ENCODE measurements around the gene SREBF2. TPM values are rescaled to one million over a fixed set of nuclear protein-coding genes. Genes with fewer than 3 reads are reported as not detected.

The SREBF2 gene
- total RNA-seq, 1 experiment from 2014 or later = 103 TPM

DNA sequence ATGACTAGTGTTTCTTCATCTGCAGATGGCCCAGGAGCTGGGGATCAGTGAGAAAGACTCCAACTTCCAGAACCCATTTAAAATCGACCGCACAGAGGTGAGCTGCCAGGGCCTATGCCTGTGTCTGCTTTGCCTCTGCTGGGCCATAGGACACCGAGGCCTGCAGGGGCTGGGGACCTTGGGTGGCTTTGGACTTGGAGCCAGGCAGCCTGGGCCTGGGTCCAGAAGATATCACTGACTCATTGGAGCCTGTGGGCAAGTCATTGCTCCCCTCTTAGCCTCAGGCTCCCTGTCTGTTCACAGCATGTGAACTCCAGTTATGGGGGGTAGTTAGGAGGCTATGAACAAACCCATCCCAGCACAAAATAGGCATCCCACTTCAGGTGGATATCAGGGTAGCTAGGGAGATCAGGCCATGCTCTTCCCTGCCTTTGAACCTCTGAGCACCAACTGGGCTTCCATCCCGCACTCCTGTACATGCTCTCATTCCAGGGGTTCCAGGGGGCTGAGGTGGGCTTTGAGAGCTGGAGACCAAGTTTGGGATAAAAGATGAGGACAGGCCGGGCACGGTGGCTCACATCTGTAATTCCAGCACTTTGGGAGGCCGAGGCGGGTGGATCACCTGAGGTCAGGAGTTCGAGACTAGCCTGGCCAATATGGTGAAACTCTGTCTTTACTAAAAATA lies 19.0 kb upstream of the SREBF2 start:
- no peak for DNase-seq

DNA sequence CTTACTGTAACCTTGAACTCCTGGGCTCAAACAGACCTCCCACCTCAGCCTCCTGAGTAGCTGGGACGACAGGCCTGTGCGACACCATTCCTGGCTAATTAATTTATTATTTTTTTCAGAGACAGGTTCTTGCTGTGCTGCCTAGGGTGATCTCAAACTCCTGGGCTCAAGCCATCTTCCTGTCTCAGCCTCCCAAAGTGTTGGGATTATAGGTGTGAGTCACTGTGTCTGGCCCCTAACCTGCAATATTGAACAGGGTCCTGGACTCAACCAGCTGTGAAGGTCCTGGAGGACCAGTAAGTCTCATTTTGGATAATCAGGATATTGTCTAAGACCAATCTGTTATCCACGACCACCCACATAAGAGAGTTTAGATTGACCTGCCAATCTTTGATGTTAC lies 17.2 kb upstream of the SREBF2 start:
- H3K27ac ChIP-seq = peak overlapping the region; percentile 97
- peaks cover 8% of the 10 kb centered on the region; the same call in 1 of the 2 replicates for H3K36me3 ChIP-seq
- no peaks in the 10 kb centered on the region for H3K9me3 ChIP-seq (replicated peaks)
- H3K4me3 ChIP-seq = no peak overlapping the region
- H3K27me3 ChIP-seq = no peaks in the 10 kb centered on the region
- H3K4me1 ChIP-seq = peaks cover 35% of the 10 kb centered on the region
- DNase-seq = peak in 1 of 2 experiments; percentile 42

More for the DNA sequence above, 19.0 kb upstream of the SREBF2 start:
- no peaks in the 10 kb centered on the region for H3K9me3 ChIP-seq (replicated peaks)
- H3K27me3 ChIP-seq = no peaks in the 10 kb centered on the region
- H3K4me1 ChIP-seq = peaks cover 35% of the 10 kb centered on the region
- no peak overlapping the region for H3K4me3 ChIP-seq
- no peak overlapping the region for H3K27ac ChIP-seq
- peaks cover 13% of the 10 kb centered on the region; the same call in 1 of the 2 replicates for H3K36me3 ChIP-seq

GRCh38 chr22:41816241-41816640 lies 16.7 kb upstream of the SREBF2 start:
- Histone ChIP-seq H3K27ac (peak overlapping the region; percentile 97), H3K36me3 (peaks cover 8% of the 10 kb centered on the region; the same call in 1 of the 2 replicates), H3K4me1 (peaks cover 35% of the 10 kb centered on the region), H3K27me3 (no peaks in the 10 kb centered on the region), H3K9me3 (replicated peaks) (no peaks in the 10 kb centered on the region), H3K4me3 (no peak overlapping the region)
- DNase-seq = peak; percentile 92 to 96

DNA sequence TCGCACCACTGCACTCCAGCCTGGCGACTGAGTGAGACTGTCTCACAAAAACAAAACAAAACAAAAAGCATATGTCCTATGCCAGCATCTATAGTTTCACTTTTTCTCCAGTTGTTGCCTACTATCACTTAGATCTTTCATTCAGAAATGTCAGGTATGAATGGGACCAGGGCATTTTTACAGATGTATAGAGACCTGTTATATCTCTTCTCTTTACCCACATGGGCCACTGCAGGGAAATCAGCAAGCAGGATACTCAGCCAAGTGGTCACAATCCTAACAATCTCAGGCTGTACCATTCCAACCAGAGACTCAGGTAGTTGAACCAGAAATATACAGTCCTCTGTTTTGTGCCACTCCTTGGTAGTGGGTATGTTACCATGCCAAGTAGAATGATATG lies 16.0 kb upstream of the SREBF2 start:
- Histone ChIP-seq H3K36me3 (peaks cover 8% of the 10 kb centered on the region; the same call in 1 of the 2 replicates), H3K9me3 (replicated peaks) (no peaks in the 10 kb centered on the region), H3K4me3 (no peak overlapping the region), H3K27ac (peak overlapping the region; percentile 97), H3K4me1 (peaks cover 35% of the 10 kb centered on the region), H3K27me3 (no peaks in the 10 kb centered on the region)
- DNase-seq = no peak

- H3K9me3 ChIP-seq (replicated peaks) = no peaks in the 10 kb centered on the region
- no peak overlapping the region for H3K4me3 ChIP-seq
- H3K27ac ChIP-seq = 0 out of 2 replicates have a peak overlapping the region, but pooled peaks have one; percentile 6
- H3K27me3 ChIP-seq = no peaks in the 10 kb centered on the region
- H3K36me3 ChIP-seq = peaks cover 8% of the 10 kb centered on the region; the same call in 1 of the 2 replicates
- DNase-seq = no peak
- H3K4me1 ChIP-seq = peaks cover 35% of the 10 kb centered on the region
Observed at GRCh38 chr22:41818011-41818410, 14.9 kb upstream of the SREBF2 start.

GRCh38 chr22:41818596-41818995 lies 14.3 kb upstream of the SREBF2 start:
- Histone ChIP-seq H3K9me3 (replicated peaks) (no peaks in the 10 kb centered on the region), H3K4me1 (peaks cover 35% of the 10 kb centered on the region), H3K4me3 (no peak overlapping the region), H3K27ac (no peak overlapping the region), H3K27me3 (no peaks in the 10 kb centered on the region), H3K36me3 (peaks cover 6% of the 10 kb centered on the region; the same call in 1 of the 2 replicates)
- DNase-seq = no peak

GRCh38 chr22:41819257-41819656 lies 13.6 kb upstream of the SREBF2 start:
- Histone ChIP-seq H3K9me3 (replicated peaks) (no peaks in the 10 kb centered on the region), H3K4me3 (no peak overlapping the region), H3K4me1 (peaks cover 35% of the 10 kb centered on the region), H3K27ac (no peak overlapping the region), H3K36me3 (no peaks in the 10 kb centered on the region), H3K27me3 (no peaks in the 10 kb centered on the region)
- no peak for DNase-seq

GRCh38 chr22:41820447-41820846 lies 12.5 kb upstream of the SREBF2 start:
- no peak for DNase-seq
- no peak overlapping the region for H3K4me3 ChIP-seq
- H3K27me3 ChIP-seq = no peaks in the 10 kb centered on the region
- no peaks in the 10 kb centered on the region for H3K36me3 ChIP-seq
- H3K4me1 ChIP-seq = peaks cover 28% of the 10 kb centered on the region
- H3K9me3 ChIP-seq (replicated peaks) = no peaks in the 10 kb centered on the region
- H3K27ac ChIP-seq = no peak overlapping the region

DNA sequence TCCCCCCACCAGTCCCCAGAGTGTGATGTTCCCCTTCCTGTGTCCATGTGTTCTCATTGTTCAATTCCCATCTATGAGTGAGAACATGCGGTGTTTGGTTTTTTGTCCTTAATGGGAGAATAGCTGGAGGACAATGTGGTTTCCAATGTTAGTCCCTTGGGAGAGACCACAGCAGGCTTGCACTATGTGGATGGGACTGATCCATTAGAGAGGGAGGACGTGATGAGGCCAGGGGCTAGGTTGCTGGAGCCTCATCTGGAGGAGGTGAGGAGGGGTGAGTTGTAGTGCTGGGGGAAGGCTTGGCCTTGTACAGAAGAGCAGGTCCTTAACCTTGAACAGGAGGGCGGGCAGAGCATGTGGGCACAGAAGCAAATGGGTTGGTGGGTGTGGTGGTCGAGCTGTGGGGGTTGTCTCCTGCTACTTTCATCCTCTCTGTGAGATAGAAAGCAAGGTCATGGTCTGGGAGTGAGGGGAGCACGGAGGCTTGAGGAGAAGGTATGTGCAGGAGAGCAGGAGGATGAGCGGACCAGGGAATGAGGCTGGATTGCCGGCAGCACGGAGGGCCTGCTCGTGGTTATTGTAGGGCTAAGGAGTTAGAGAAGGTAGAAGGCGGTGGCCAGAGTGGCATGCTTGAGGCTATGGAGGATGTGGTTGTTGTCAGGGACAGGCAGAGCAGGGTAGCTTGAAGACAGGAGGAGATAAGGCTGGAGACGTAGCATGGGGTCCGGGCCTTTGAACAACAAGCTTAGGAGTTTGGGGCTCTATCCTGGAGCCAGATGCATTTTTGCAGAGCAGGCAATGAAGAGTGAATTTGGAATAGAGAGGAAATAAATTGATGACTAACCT lies 11.2 kb upstream of the SREBF2 start:
- Histone ChIP-seq H3K27me3 (no peaks in the 10 kb centered on the region), H3K4me1 (peaks cover 30% of the 10 kb centered on the region), H3K9me3 (replicated peaks) (no peaks in the 10 kb centered on the region), H3K4me3 (no peak overlapping the region), H3K27ac (no peak overlapping the region), H3K36me3 (no peaks in the 10 kb centered on the region)
- peak in 1 of 2 experiments; percentile 29 for DNase-seq

GRCh38 chr22:41822317-41823057 lies 10.4 kb upstream of the SREBF2 start:
- peak in 1 of 2 experiments; percentile 50 for DNase-seq
- Histone ChIP-seq H3K9me3 (replicated peaks) (no peaks in the 10 kb centered on the region), H3K27me3 (no peaks in the 10 kb centered on the region), H3K36me3 (no peaks in the 10 kb centered on the region), H3K27ac (no peak overlapping the region), H3K4me1 (peaks cover 30% of the 10 kb centered on the region), H3K4me3 (no peak overlapping the region)

DNA sequence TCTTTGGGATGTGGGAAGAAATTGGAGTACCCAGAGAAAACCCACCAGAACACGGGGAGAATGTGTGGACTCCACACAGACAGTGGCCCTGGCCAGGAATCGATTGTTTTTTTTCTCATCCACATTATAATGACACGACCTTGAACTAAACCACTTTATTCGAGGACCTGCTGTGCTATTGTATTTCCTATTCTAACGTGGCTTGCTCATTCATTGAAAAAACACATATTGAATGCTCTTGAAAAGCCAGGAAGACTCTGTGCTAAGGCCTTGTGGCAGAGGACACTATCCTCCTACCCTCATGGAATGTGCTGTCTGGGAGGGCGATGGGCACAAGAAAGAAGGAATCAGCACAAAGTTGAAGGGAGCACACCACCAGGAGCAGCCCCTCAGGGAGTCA lies 9.1 kb upstream of the SREBF2 start:
- no peaks in the 10 kb centered on the region for H3K36me3 ChIP-seq
- no peaks in the 10 kb centered on the region for H3K27me3 ChIP-seq
- H3K27ac ChIP-seq = no peak overlapping the region
- H3K9me3 ChIP-seq (replicated peaks) = no peaks in the 10 kb centered on the region
- peaks cover 34% of the 10 kb centered on the region for H3K4me1 ChIP-seq
- no peak for DNase-seq
- H3K4me3 ChIP-seq = no peak overlapping the region

DNA sequence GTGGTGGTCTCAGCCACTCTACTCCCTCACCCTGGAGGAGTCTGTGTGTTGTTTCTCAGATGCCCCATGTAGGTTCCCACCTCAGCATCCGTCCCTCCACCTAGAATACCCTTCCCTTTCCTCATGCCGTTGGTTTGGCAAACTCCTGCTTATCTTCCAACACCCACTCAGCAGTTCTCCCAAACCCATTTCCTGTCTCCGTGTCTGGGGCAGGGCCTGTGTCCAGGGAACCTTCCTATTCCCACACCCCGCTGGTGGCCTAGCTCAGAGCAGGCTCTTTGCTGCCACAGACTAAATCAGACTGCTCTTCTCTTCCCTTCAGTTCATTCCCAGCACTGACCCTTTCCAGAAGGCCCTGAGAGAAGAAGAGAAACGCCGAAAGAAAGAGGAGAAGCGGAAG lies 7.5 kb upstream of the SREBF2 start:
- no peaks in the 10 kb centered on the region for H3K36me3 ChIP-seq
- H3K4me3 ChIP-seq = no peak overlapping the region
- H3K27me3 ChIP-seq = no peaks in the 10 kb centered on the region
- H3K4me1 ChIP-seq = peaks cover 43% of the 10 kb centered on the region
- no peaks in the 10 kb centered on the region for H3K9me3 ChIP-seq (replicated peaks)
- DNase-seq = no peak
- no peak overlapping the region for H3K27ac ChIP-seq

- Histone ChIP-seq H3K27me3 (no peaks in the 10 kb centered on the region), H3K4me1 (peaks cover 45% of the 10 kb centered on the region), H3K9me3 (replicated peaks) (no peaks in the 10 kb centered on the region), H3K36me3 (no peaks in the 10 kb centered on the region), H3K27ac (no peak overlapping the region), H3K4me3 (no peak overlapping the region)
- DNase-seq = no peak
Observed at GRCh38 chr22:41826021-41826420, 6.9 kb upstream of the SREBF2 start.

GRCh38 chr22:41826430-41827383 lies 6.2 kb upstream of the SREBF2 start:
- H3K36me3 ChIP-seq = no peaks in the 10 kb centered on the region
- peaks cover 51% of the 10 kb centered on the region for H3K4me1 ChIP-seq
- H3K4me3 ChIP-seq = no peak overlapping the region
- H3K27me3 ChIP-seq = no peaks in the 10 kb centered on the region
- no peaks in the 10 kb centered on the region for H3K9me3 ChIP-seq (replicated peaks)
- no peak overlapping the region for H3K27ac ChIP-seq
- DNase-seq = no peak

Measured in SJCRH30 (cell line).